Erythroblast (primary cell): ENCODE data around the gene P2RY6.

Experiments used
- GATA1 ChIP-seq: IDR thresholded peaks from 2 replicates; pipeline ENCODE4 v1.6.1; 2011; ENCODE audit warnings: low read depth, mild to moderate bottlenecking, control low read depth, low read length, moderate library complexity
- POLR2A ChIP-seq: IDR thresholded peaks from 2 replicates; pipeline ENCODE4 v1.6.1; 2011; ENCODE audit warnings: mild to moderate bottlenecking, low read length

DNA sequence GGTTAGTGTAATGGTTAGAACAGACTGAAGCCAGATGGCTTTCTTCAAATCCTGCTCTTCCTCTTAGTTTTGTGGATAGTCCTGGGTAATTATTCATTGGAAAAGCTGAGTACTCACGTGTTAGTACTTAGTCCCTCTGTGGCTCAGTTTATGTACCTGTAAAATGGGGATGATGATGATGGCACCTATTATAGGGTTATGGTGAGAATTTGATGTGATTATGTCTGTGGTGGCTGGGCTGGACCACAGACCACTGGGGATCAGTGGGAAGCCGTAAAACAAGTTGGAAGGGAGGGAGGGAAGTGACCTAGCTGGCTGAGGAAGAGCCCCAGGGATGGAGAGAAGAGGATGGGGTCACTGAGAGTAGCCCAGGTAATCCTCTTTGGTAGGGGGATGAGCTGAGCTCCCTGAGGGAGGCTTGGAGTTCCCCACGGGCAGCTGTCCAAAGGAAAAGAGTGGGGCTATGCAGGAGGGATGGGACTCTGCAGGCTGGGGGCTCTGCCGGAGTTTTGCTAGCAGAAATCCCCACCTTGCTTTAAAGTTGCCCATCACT lies 55.8 kb downstream of the P2RY6 start:
- TF ChIP-seq POLR2A (no peak), GATA1 (no peak)
